DMS153 treated with DMSO at 0.1 percent for 48 hours (cell line): ENCODE results near the gene SMTN.
A peak's percentile ranks its signal among the peaks of the same experiment; 100 is the strongest.
"Not testable (repeated sequence)": the region's sequence is repeated elsewhere in the genome, so short reads cannot be mapped to it uniquely, and the experiment has no call there.

Experiments
- DNase-seq: peaks from one replicate; lab custom pipeline; 2025; ENCODE audit not compliant: unreplicated experiment; lab: John Stamatoyannopoulos, UW

The SMTN gene

GRCh38 chr22:31080848-31081649, at the start of gene SMTN:
Gene SMTN, plus strand, starts transcription at chr22:31081318. Its CDS starts 1,941 bp downstream, at chr22:31083259.
- peak; percentile 85 for DNase-seq

GRCh38 chr22:31036671-31037550, 44.2 kb upstream of the SMTN start:
- DNase-seq: no peak

DNA sequence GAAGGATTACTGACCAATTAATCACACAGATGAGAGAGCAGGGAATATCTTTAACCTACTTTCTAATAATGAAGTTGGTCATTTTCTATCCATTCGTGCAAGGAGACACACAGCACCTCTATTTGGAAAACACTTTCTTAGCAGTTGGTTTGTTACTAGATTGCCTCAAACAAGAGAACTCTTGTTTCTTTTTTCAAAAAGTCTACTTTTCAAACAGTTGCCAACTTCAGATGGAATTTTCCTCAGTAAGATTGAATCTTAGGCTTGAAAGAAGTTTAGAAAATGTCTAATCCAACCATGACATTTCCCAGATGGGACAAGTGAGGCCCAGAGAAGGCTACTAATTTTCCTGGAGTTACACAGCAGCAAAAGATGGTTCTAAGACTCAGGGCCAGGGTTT, 42.4 kb upstream of the SMTN start:
- no peak for DNase-seq

- DNase-seq: no peak
These were observed 41.7 kb upstream of the SMTN start for GRCh38 chr22:31039393-31039792.

DNA sequence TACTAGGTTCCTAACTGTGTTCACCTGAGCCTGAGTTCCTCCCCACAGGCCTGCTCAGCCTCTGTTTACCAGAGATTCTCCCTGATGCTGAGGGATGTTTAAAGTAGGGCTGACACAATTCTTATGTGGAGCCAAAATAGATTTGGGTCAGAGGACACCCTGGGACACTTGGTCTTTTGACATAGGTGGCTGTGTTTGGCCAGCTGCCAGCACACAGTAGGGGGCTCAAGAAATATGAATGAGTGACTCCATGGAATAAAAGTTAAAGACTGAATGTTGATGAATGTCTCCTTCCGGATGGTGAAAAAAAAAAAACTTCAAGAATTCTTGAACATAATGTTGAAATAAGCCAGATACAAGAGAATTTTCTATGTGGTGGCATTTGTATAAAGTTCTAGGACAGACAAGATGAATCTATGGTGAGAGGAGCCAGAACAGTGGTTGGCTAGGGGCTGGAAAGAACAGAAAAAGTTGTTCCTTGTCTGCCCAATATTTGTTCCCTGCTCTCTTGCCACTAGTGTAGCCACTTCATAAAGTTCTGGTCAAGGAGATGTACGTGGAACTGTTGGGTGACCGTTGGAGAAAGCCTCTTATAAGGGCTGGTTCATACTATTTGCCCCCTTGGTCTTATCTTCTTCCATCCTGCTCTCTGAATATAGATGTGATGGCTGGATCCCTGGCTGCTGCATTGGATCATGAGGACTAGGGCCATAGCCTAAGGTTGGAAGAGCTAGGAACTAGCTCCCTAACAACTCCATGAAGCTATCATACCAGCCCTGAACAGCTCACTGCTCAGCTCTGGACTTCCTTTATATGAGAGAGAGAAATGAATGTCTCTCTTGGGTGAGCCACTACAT, 40.3 kb upstream of the SMTN start:
- no peak for DNase-seq

DNA sequence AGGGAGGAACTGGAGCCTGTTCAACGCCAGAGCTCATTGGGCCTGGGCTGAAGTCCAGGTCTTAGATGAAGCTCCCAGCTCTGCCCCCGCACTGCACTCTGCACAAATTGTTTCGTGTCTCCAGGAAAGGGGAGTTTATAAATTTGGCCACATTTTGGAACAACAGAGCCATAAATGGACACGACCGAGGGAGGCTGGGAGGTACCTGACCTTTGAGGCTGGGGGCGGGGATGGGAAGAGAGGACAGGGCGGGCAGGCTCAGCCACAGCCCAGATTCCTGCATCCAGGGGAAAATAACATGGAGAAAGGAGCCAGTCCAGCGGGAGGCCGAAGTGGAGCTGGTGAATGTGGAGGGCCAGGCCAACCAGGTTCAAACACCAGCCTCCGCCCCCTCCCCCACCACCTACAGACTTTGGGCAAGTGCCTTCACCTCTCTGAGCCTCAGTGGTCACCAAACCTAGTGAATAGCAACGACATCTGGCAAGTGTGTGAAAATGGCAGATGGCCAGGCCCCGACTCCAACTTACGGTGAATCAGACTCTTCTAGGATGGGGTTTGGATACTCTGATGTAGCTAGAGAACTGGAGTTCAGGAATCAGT, 36.8 kb upstream of the SMTN start:
- no peak for DNase-seq

DNA sequence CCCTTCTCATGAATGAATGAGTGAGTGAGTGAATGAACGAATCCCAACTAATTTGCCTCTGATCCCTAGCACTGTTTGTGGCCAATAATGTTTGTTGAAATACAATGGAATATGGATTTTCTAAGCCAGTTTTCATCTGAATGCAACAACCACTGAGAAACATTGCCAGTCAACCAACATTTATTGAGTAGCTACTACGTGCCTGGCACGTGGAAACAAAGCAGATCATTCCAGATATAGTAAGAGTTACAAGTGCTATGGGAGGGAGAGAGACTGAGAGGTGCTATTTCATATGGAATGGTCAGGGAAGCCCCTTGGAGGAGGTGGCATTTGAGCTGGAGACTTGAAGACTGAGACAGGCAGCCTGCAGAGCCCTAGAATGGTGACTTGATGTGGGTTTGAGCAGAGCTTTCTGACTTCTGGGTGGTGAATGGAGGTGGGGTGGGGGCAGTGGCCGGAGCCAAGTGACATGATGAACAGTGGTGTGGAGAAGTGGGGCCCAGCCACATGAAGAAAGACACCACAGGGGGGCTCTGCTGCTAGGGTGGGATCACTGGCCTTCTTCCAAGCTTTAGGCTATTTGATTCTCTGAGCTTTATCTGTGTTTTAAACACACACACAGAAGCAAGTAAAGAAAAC, 35.1 kb upstream of the SMTN start:
- DNase-seq: no peak

GRCh38 chr22:31046539-31047226, 34.4 kb upstream of the SMTN start:
- no peak for DNase-seq

DNA sequence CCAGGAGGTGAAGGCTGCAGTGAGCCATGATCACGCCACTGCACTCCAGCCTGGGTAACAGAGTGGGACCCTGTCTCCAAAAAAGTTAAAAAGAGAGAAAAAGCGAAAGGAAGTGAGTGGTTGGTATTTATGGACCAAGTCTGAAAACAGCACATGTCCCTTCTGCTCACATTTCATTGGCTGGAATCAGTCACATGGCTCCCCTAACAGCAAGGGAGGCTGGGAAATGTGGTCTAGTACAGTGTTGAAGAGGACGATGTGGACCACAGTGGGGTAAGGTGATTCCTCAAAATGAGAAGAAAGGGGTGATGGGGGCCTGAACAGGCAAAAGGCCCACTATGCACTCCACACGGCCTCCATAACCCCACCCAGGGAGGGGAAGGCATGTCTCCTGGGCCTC, 32.5 kb upstream of the SMTN start:
- no peak for DNase-seq

- no peak for DNase-seq
These were observed 31.2 kb upstream of the SMTN start for GRCh38 chr22:31049815-31050420.

DNA sequence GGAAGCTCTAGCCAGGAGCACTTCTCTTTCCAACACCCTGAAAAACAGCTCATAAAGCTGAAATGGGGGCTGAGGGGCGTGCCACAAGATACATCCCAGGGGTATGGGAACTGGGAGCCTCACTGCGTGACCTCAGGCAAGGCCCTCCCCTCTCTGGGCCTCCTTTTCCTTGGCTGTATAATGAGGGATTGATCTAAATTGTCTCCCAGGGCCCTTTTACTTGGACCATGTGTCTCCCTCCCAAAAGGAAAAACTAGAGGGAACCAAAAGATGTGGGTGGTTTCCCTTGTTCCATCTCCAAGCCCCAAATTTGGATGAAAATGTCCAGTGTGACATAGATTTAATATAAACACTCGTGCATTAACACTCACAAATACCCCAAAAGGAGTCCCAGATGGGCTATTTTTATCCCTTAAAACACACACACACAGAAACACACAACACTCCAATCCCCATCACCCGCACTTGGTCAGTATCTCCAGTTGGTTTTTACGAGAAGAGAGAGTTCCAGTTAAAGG, 25.9 kb upstream of the SMTN start:
- DNase-seq: no peak

DNA sequence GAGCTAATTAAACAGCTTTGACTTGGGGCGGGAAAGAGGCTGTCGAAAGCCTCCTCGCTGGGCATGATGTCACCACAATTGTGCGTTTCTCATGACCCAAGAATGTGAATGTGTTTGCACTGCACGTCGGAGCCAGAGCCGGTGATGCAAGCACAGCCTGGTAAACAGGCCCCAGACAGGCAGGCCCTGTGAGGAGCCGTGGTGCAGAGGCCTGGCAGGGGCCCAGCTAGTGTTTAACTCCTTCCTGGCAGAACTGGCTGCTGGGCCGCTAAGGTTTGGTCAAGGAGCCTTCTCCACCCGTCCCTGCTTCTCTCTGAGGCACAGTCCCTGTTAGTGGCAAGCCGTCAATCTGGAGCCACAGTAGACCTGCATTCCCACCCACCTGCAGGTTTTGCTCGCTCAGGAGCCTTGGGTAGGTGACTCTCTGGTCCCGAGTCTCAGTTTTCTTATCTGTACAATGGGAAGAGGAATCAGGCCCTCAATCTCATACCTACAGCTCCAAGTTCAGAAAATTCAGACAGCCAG, 25.4 kb upstream of the SMTN start:
- peak; percentile 56 for DNase-seq

DNA sequence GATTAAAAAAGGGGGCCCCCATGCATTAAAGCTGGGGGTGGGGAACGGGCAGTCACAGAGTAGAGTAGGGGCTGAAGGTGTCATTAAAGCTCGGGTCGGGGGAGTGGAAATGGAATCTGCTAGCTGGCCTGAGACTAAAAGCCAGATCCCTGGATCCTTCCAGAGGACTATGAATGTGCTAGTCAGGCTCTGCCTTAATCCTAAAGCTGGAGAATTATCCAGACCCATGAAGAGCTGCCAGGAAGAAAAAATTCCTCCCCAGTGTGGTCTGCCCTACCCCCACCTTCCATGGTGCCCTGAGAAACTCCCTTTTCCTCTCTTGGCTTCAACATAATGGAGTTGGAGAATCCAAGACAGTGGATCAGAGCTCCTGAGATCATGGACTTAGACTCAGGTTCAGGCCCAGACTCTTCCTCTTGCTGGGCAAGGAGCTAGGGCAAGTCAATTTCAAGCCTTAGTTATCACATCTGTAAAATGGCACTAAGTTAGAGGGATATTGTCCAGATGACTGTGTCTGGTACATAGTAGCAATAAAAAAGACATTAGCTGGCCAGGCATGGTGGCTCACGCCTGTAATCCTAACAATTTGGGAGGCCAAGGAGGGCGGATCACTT, 24.0 kb upstream of the SMTN start:
- DNase-seq: no peak

DNA sequence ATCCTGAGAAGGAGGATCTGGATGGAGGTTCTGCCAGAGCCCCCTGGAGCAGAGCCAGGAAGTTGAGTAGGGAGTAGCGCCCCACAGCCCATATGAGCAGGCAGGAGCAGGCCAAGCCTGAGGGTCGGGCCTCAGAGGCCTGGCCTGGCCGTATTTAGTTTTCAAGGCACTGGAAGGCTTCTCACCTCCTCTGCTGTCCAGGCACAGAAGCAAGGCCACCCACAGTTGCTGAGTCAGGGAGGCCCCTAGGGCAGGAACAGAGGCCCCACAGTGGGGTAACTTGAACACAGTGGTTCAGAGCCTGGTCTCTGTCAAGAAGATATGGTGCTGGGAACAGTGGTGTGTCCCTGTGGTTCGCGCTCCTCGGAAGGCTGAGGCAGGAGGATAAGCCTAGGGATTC, 21.5 kb upstream of the SMTN start:
- DNase-seq: not testable (repeated sequence)

GRCh38 chr22:31062566-31063230, 18.4 kb upstream of the SMTN start:
- no peak for DNase-seq

DNA sequence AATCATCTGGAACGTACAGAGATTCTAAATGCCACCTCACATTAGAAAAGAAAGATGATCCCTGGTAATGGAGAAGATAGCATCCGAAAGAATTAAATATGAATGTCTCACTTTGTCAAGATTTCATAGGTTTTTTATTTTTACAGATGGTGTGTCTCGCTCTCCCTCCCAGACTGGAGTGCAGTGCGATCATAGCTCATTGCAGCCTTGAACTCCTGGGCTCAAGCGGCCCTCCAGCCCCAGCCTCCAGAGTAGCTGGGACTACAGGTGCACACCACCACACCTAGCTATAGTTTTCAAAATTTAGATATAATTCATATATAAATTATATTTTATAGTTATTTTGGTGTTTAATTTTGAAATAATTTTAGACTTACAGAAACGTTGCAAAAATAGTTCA, 16.7 kb upstream of the SMTN start:
- DNase-seq: no peak

- DNase-seq: no peak
These were observed 12.1 kb upstream of the SMTN start for GRCh38 chr22:31068970-31069369.
